ENCODE results near the gene ENOX1.

DNA sequence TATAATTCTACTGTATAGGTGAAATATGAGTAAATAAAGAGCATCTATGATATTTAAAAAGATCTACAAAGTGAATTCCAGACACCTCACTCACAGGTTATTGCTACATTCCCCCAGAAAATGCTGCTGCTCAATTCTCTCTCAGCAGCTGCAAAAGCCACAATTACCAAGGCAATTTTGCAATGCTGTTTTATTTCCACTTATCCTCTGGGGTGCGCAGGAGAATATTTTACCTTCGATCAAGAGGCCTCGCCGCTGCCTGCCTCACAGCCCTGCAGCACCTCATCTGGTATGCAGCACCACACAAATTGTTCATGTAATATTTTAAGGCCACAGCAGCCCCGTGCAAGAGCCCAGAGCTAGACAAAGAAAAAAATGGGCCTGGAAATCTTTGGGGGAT lies 430.2 kb downstream of the ENOX1 start:
- TF ChIP-seq, protein P1, sequence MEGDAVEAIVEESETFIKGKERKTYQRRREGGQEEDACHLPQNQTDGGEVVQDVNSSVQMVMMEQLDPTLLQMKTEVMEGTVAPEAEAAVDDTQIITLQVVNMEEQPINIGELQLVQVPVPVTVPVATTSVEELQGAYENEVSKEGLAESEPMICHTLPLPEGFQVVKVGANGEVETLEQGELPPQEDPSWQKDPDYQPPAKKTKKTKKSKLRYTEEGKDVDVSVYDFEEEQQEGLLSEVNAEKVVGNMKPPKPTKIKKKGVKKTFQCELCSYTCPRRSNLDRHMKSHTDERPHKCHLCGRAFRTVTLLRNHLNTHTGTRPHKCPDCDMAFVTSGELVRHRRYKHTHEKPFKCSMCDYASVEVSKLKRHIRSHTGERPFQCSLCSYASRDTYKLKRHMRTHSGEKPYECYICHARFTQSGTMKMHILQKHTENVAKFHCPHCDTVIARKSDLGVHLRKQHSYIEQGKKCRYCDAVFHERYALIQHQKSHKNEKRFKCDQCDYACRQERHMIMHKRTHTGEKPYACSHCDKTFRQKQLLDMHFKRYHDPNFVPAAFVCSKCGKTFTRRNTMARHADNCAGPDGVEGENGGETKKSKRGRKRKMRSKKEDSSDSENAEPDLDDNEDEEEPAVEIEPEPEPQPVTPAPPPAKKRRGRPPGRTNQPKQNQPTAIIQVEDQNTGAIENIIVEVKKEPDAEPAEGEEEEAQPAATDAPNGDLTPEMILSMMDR (IDR thresholded peaks at IDR 0.05), result no peak
- no peak for TF ChIP-seq EZH2 (IDR thresholded peaks at IDR 0.05)
